Kidney epithelial cell (primary cell): Measurements from ENCODE around the gene ROS1. TPM values are rescaled to one million over a fixed set of nuclear protein-coding genes. Genes with fewer than 3 reads are reported as not detected.

ENCODE experiments used
- DNase-seq: peaks from one replicate; pipeline ENCODE4 v3.0.0-alpha.2; 2010; ENCODE audit warnings: low read depth
- H3K27me3 ChIP-seq: 2 replicates; pipeline ENCODE4 v1.6.0; 2011; ENCODE audit warnings: low read length; ENCODE audit not compliant: control insufficient read depth, insufficient read depth
- H3K36me3 ChIP-seq: 2 replicates; pipeline ENCODE4 v1.5.1; 2011; ENCODE audit warnings: low read length; ENCODE audit not compliant: control insufficient read depth, insufficient read depth
- H3K4me3 ChIP-seq: 2 replicates; pipeline ENCODE4 v1.5.1; 2011; ENCODE audit warnings: low read depth, mild to moderate bottlenecking, control low read depth, low read length
- CTCF ChIP-seq: IDR thresholded peaks from 2 replicates; pipeline ENCODE4 v1.5.1; 2011; ENCODE audit warnings: mild to moderate bottlenecking, moderate library complexity, low read length, control low read depth, inconsistent platforms; ENCODE audit not compliant: insufficient read depth, poor library complexity, severe bottlenecking
- total RNA-seq: library from RNA; depleted of rRNA; stranded (reverse); fragments of >200 nt; gene quantifications from 2 replicates; pipeline ENCODE4 v1.2.3, GENCODE V29; 2015

ROS1 gene
- total RNA-seq, 1 donor from 2014 or later = 0.04 TPM

GRCh38 chr6:117397536-117398227 lies 28.1 kb downstream of the ROS1 start:
- TF ChIP-seq CTCF = no peak
- Histone ChIP-seq H3K36me3 (no peaks in the 10 kb centered on the region), H3K27me3 (no peaks in the 10 kb centered on the region), H3K4me3 (no peak overlapping the region)
- DNase-seq = no peak

DNA sequence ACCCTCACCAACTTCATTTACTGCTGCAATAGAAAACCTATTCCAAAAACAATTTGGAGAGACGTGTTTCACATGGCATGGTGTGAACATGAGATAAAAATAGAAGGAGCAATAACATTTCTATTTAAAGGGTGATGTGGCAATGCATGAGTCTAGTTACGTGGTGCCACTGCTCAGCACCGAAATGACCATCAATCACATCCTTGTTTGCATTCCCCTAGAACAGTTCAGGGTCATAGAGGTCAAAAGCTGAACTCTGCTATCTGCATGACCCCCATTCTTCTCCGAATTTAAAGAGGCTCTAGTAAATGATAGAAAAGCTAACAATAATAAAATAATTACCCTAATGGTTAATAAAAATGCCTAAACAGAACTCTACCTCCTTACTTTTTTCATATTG lies 29.5 kb downstream of the ROS1 start:
- Histone ChIP-seq H3K4me3 (no peak overlapping the region), H3K27me3 (no peaks in the 10 kb centered on the region), H3K36me3 (no peaks in the 10 kb centered on the region)
- no peak for DNase-seq
- TF ChIP-seq CTCF = no peak

- Histone ChIP-seq H3K4me3 (no peak overlapping the region), H3K27me3 (no peaks in the 10 kb centered on the region), H3K36me3 (no peaks in the 10 kb centered on the region)
- no peak for TF ChIP-seq CTCF
- DNase-seq = no peak
Measured at GRCh38 chr6:117395164-117395563, 30.6 kb downstream of the ROS1 start.

GRCh38 chr6:117393045-117393444 lies 32.7 kb downstream of the ROS1 start:
- no peaks in the 10 kb centered on the region for H3K36me3 ChIP-seq
- TF ChIP-seq CTCF = no peak
- DNase-seq = no peak
- no peaks in the 10 kb centered on the region for H3K27me3 ChIP-seq
- no peak overlapping the region for H3K4me3 ChIP-seq

GRCh38 chr6:117391874-117392583 lies 33.7 kb downstream of the ROS1 start:
- Histone ChIP-seq H3K36me3 (no peaks in the 10 kb centered on the region), H3K4me3 (no peak overlapping the region), H3K27me3 (no peaks in the 10 kb centered on the region)
- DNase-seq = no peak
- TF ChIP-seq CTCF = no peak
